Hepatocyte (in vitro differentiated cells): ENCODE results near the gene LCN12. TPM values are rescaled to one million over a fixed set of nuclear protein-coding genes. Genes with fewer than 3 reads are reported as not detected.

Experiments used
- DNase-seq: peaks from one replicate; pipeline ENCODE4 v3.0.0-alpha.2; 2016; ENCODE audit warnings: low spot score
- H2AFZ ChIP-seq: fragments of 200-600 bp; sonication (generic); 2 replicates; pipeline ENCODE4 v1.6.0; 2016; ENCODE audit warnings: antibody characterized with exemption, mild to moderate bottlenecking
- H3K27ac ChIP-seq: fragments of 200-600 bp; sonication (generic); 2 replicates; pipeline ENCODE4 v1.5.1; 2016; ENCODE audit warnings: mild to moderate bottlenecking
- H3K27me3 ChIP-seq: fragments of 200-600 bp; sonication (generic); 2 replicates; pipeline ENCODE4 v1.6.1; 2016
- H3K36me3 ChIP-seq: fragments of 200-600 bp; sonication (generic); replicated peaks from 2 replicates; pipeline ENCODE4 v1.5.1; 2016; ENCODE audit warnings: low read depth; ENCODE audit not compliant: insufficient read depth
- H3K4me1 ChIP-seq: fragments of 200-600 bp; sonication (generic); 2 replicates; pipeline ENCODE4 v1.5.1; 2016; ENCODE audit warnings: mild to moderate bottlenecking, moderate library complexity; ENCODE audit not compliant: insufficient read depth
- H3K4me2 ChIP-seq: fragments of 200-600 bp; sonication (generic); 2 replicates; pipeline ENCODE4 v1.6.0; 2016
- H3K4me3 ChIP-seq: fragments of 200-600 bp; sonication (generic); 2 replicates; pipeline ENCODE4 v1.5.1; 2016; ENCODE audit warnings: mild to moderate bottlenecking
- H3K79me2 ChIP-seq: fragments of 200-600 bp; sonication (generic); 2 replicates; pipeline ENCODE4 v1.6.0; 2017; ENCODE audit warnings: mild to moderate bottlenecking
- H3K9me2 ChIP-seq: fragments of 200-600 bp; sonication (generic); replicated peaks from 2 replicates; pipeline ENCODE4 v1.6.0; 2017; ENCODE audit warnings: mild to moderate bottlenecking; ENCODE audit not compliant: insufficient read depth
- H3K9me3 ChIP-seq: fragments of 200-600 bp; sonication (generic); 2 replicates; pipeline ENCODE4 v1.5.1; 2016; ENCODE audit warnings: low read depth, mild to moderate bottlenecking
- H4K20me1 ChIP-seq: fragments of 200-600 bp; sonication (generic); 2 replicates; pipeline ENCODE4 v1.6.0; 2016; ENCODE audit warnings: mild to moderate bottlenecking; ENCODE audit not compliant: insufficient read depth, poor library complexity, severe bottlenecking
- CTCF ChIP-seq: fragments of 200-600 bp; sonication (generic); IDR thresholded peaks from 2 replicates; pipeline ENCODE4 v1.5.1; 2016; ENCODE audit warnings: antibody characterized with exemption, mild to moderate bottlenecking; ENCODE audit not compliant: poor library complexity
- EZH2 ChIP-seq: fragments of 200-600 bp; sonication (generic); IDR thresholded peaks from 2 replicates; pipeline ENCODE4 v1.6.1; 2016; ENCODE audit warnings: antibody characterized with exemption, mild to moderate bottlenecking, borderline replicate concordance
- EZH2phosphoT487 ChIP-seq: fragments of 200-600 bp; sonication (generic); IDR thresholded peaks from one replicate; pipeline ENCODE4 v1.6.1; 2018; ENCODE audit warnings: antibody characterized with exemption, mild to moderate bottlenecking, low read depth, moderate library complexity; ENCODE audit not compliant: unreplicated experiment, severe bottlenecking
- WGBS: methylation state at CpG from one replicate; pipeline ENCODE4 v1.1.6; 2016; ENCODE audit warnings: low lambda C conversion rate; ENCODE audit errors: missing lambda C conversion rate; 5-methylcytosine and 5-hydroxymethylcytosine counted together
- polyA plus RNA-seq: library from polyadenylated mRNA; unstranded; fragments of >200 nt; fragmentation: Nextera tagmentation; extraction: Ambion mirVana; gene quantifications from 2 replicates; pipeline ENCODE4 v1.2.1, GENCODE V29; 2016
- total RNA-seq: library from RNA; depleted of rRNA; stranded (reverse); fragments of >200 nt; gene quantifications from 2 replicates; pipeline ENCODE4 v1.2.3, GENCODE V29; 2014

The LCN12 gene
- total and polyA plus RNA-seq, 2 experiments from 2014 or later = 4.1 to 27.4 TPM

- WGBS = 66% methylated on average over 19 of the region's 40 CpGs
- H3K4me2 ChIP-seq = peak overlapping the region; percentile 57
Observed at GRCh38 chr9:136994888-136995230, 42.8 kb downstream of the LCN12 start.

GRCh38 chr9:136995362-136995761, 43.3 kb downstream of the LCN12 start:
- H3K4me2 ChIP-seq = peak overlapping the region; percentile 85

More at GRCh38 chr9:136994888-136995230, 42.8 kb downstream of the LCN12 start:
- Histone ChIP-seq H3K4me1 (peaks cover 17% of the 10 kb centered on the region), H3K27ac (no peak overlapping the region), H3K79me2 (peaks cover 7% of the 10 kb centered on the region), H3K9me3 (no peaks in the 10 kb centered on the region), H3K36me3 (no peaks in the 10 kb centered on the region), H3K9me2 (no peaks in the 10 kb centered on the region), H3K4me3 (no peak overlapping the region), H2AFZ (no peak overlapping the region), H3K27me3 (no peaks in the 10 kb centered on the region), H4K20me1 (no peaks in the 10 kb centered on the region)
- TF ChIP-seq CTCF = no peak
- no peak for DNase-seq

GRCh38 chr9:136995772-136996311, 43.8 kb downstream of the LCN12 start:
- 83% methylated on average over 9 of the region's 12 CpGs for WGBS
- H3K4me3 ChIP-seq = no peak overlapping the region
- no peaks in the 10 kb centered on the region for H3K9me2 ChIP-seq
- DNase-seq = no peak
- no peaks in the 10 kb centered on the region for H3K27me3 ChIP-seq
- no peaks in the 10 kb centered on the region for H3K9me3 ChIP-seq
- TF ChIP-seq EZH2 = no peak
- TF ChIP-seq CTCF = no peak
- no peak for TF ChIP-seq EZH2phosphoT487
- no peaks in the 10 kb centered on the region for H3K36me3 ChIP-seq
- H4K20me1 ChIP-seq = no peaks in the 10 kb centered on the region
- H3K4me2 ChIP-seq = peak overlapping the region; percentile 85
- peak overlapping the region; percentile 35 for H3K27ac ChIP-seq
- H3K4me1 ChIP-seq = peaks cover 17% of the 10 kb centered on the region
- no peak overlapping the region for H2AFZ ChIP-seq
- H3K79me2 ChIP-seq = peaks cover 7% of the 10 kb centered on the region

More at GRCh38 chr9:136995362-136995761, 43.3 kb downstream of the LCN12 start:
- TF ChIP-seq EZH2phosphoT487 (no peak), CTCF (no peak), EZH2 (no peak)
- Histone ChIP-seq H3K4me1 (peaks cover 17% of the 10 kb centered on the region), H3K79me2 (peaks cover 7% of the 10 kb centered on the region), H3K9me3 (no peaks in the 10 kb centered on the region), H3K4me3 (no peak overlapping the region), H3K9me2 (no peaks in the 10 kb centered on the region), H3K27ac (no peak overlapping the region), H3K27me3 (no peaks in the 10 kb centered on the region), H3K36me3 (no peaks in the 10 kb centered on the region), H2AFZ (no peak overlapping the region), H4K20me1 (no peaks in the 10 kb centered on the region)
- WGBS = 100% methylated on average over 1 of the region's 30 CpGs
- DNase-seq = no peak
